ENCODE results near the gene ZNF467.

ZNF467 gene

DNA sequence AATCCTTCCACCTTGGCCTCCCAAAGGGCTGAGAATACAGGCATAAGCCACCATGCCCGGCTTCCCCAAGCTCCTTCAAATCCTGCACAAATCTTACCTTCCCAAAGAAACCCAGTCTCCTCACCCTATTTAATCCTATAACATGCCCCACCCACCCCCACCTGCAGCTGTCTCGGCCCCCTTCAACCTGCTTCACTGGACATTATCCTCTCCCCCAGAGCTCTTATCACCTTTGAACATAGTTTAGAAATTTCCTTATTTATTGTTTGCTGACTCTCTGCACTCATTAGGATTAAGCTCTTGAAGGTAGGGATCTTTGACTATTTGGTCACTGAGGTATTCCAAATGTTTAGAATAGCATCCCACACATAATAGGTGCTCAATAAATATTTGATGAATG, 3.5 kb downstream of the ZNF467 start:
- DNase-seq: no peak

DNA sequence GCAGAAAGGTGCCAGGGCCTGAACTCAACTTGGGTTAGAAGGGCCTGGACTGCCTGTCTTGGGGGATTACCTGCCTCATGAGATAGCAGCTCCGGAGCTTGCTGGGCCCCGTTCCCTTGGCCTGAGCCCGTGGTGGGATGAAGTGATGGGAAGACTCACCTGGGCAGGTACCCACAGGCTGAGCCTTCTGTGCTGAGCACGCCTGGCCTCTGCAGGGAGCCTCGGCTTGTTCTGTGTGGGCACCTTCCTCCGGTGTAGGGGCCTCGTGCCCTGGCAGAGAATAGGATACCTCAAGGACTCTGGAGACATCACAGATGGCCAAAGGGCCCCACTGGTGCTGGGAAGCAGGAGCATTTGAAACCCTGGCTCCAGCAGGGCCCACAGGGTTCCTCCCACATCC, 4.5 kb downstream of the ZNF467 start:
- DNase-seq: no peak

DNA sequence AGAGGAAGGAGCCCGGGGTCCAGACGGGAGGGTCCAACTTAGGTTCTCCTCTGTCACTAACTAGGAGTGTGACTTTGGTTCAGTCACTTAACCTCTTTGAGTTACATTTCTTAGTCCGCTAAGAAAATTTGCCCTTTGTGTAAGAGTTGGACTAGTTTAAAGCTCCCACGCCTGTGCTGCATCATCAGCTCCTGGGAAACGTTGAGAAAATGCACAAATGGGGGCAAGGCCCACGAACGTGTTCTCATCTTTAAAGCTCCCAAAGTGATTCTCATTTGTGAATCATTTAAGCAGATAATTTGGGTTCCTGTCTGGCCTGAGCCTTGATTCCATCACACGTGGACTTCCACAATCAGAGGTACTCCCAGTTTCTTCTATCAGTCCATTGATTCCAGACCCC, 6.3 kb downstream of the ZNF467 start:
- DNase-seq: no peak

DNA sequence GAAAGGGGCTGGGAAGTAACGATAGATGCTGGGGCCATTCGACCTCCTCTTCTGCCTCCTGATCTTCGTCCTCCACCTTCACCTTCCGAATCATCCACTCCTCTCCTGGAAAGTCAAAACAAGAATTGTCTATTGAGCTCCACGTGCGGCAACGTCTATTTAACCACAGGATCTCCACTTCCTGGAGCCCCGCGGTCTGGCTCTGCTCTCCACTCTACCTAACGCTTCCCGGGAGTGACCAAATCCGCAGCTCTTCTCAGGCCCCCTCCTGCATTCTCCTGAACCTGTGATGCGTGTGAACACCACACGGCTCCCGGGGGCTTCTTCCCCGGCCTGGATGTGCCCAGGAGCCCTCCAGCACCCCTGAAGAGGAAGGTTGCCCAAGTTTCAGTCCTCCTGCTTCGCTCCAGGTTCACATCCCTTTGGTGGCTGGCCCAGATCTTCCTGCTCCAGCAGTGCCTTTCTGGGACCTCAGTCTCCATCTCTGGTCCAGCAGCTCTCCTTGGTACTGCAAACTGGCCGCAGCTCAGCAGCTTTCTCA, 7.2 kb downstream of the ZNF467 start:
- DNase-seq: no peak

DNA sequence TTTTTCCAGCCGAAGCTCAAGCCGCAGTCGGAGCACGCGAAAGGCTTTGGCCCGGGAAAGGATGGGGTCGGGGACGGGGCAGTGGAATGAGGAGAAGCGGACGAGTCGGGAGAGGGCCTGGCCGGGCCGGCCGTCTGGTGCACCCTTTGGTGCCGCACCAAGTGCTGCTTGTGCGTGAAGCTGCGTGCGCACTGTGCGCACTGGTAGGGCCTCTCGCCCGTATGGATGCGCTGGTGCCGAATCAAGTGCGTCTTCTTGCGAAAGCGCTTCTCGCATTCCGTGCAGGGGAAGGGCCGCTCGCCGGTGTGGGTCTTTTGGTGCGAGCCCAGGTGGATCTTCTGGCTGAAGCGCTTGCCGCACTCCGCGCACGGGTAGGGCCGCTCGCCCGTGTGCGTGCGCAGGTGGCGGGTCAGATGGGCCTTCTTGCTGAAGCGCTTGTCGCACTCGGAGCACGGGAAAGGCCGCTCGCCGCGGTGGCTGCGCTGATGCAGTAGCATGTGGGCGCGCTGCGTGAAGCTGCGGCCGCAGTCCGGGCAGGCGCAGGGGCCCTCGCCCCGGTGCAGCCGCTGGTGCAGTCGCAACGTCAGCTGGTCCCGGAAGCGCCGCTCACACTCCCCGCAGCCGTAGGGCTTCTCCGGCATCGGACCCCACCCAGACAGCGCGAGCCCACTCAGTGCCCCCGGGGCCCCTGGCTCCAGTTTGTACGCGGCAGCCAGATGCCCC, 7.8 kb downstream of the ZNF467 start:
- no peak for DNase-seq

DNA sequence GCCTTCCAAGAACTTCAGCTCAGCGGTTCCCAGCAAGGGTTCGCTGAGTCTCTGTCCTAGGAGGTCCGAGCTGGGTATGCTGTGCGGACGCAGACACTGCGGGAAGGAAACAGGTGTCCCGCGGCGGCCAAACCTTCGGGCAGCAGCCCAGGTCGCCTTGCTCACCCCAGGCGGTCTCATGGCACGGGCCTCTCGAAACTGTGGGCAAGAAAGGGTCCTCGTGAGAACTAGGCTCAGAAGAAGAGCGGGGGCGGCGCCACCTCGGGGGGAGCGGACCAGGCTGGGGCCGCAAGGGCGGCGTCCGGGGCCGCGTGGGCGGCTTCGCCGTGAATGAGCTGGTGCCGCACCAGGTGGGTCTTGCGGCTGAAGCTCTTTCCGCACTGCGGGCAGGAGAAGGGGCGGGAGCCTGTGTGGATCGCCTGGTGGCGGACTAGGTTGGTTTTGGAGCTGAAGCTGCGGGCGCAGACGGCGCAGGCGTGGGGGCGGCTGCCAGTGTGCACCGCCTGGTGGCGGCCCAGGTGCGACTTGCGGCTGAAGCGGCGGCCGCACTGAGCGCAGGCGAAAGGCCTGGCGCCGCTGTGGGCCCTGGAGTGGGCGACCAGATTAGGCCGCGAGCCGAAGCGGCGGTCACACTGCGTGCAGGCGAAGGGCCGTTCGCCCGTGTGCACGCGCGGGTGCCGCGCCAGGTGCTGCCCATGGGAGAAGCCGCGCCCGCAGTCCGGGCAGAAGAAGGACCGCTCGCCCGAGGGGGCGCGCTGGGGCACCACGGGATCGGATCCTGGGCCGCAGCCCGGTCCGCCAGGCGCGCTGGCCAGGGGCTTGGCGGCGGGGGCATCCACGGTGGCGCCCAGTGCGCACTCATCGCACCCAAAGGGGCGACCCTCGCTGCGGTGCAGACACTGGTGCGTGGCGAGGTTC, 8.6 kb downstream of the ZNF467 start:
- peak in 1 of 2 experiments; percentile 37 for DNase-seq

DNA sequence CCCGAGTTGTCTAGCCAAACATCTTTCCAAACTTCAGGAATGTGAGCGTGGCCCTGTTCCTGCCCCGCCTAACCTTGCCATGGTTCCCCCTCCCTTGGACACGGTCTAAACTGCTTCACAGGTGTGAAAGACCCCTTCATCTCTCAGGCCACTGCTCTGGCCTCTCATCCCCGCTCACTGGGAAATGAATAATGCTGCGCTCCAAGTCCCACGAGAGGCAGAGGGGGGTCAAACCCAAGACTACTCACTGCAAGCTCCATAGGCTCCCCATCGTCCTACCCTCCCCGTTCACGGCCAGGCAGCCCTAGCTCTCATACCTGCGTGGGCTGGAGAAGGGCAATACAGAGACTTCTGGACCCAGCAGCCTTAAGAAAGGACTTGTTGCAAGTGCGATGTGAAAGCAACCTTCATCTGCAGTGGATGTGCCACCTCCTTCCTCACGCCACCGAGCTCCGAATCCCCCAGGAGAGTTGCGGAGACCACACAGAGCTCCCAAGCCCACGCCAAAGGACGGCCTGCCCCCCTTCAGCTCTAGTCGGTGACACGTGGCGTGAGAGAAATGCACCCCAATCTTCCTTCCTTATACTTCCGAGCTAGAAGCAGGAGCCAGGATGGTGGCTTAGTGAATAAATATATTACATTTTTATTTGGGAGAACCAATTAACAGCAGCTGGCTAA, 9.7 kb downstream of the ZNF467 start:
- DNase-seq: no peak

DNA sequence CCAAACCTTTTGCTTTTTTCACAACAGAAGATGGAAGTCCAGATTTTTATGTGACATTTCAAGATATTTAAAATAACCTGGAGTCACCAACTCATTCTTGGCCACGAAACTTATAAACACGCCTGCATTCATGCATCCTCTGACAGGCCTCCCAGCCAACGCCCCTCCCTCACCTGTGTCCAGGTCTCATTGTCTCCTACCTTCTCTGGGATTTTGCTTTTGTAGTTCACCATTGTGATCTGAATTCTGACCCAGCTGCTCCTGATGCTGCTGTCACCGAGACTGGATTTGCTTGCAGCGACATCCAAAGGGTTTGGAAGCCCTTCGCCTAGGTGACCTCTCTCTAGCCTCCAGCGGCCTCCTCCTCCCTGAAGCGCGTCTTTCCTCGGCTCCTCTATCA, 10.8 kb downstream of the ZNF467 start:
- no peak for DNase-seq

DNA sequence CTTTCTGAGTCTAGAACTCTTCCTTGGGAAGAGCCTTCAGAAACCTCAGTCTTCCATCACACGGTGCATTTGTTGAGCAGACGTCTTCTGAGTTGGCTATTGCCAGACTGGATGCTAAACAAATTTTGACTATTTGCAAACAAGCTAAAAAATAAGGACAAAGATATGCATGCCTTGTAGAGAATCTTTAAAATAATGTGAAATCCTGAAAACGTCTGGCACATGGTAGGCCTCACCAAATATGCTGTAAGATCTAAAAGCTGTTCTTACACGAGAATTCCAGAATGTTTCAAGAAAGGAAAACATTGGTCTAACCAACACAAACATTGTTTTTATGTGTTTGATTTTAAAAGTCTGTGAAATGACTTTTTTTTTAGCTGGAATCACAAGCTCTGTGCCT, 11.3 kb downstream of the ZNF467 start:
- no peak for DNase-seq

DNA sequence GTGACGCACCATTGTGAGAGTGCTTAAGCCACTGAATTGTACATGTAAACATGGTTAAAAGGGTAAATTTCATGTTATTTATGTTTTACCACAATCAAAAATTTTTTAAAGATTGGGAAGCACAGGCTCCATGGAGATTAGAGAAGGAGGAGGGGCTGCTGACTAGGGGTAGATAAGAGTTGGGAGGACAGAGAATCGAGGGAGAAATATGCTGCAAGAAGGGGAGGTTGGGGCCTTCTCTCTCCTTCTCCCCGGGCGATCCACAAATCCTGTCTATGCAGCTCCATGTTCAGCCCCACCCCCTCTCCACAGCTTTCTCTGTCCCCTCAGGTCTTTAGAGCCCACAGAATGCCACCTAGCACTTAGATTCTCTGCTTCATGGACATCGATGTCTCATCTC, 12.1 kb downstream of the ZNF467 start:
- no peak for DNase-seq

DNA sequence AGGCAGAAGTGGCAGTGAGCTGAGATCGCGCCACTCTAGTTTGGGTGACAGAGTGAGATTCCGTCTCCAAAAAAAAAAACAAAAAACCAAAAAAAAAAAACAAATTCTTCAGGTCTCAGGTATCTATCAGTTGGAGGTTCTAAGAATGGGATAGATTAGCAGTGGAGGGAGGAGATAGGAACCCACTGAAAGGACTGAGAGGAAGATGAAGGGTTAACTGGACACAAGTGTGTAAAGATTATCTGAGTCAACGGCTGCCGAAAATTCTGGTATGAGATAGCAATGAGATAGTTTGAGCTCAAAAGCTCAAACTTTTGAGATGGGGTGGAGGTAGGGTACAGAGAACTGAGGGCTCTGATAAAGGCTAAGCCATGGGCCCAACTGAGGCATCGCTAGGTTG, 12.8 kb downstream of the ZNF467 start:
- DNase-seq: no peak

DNA sequence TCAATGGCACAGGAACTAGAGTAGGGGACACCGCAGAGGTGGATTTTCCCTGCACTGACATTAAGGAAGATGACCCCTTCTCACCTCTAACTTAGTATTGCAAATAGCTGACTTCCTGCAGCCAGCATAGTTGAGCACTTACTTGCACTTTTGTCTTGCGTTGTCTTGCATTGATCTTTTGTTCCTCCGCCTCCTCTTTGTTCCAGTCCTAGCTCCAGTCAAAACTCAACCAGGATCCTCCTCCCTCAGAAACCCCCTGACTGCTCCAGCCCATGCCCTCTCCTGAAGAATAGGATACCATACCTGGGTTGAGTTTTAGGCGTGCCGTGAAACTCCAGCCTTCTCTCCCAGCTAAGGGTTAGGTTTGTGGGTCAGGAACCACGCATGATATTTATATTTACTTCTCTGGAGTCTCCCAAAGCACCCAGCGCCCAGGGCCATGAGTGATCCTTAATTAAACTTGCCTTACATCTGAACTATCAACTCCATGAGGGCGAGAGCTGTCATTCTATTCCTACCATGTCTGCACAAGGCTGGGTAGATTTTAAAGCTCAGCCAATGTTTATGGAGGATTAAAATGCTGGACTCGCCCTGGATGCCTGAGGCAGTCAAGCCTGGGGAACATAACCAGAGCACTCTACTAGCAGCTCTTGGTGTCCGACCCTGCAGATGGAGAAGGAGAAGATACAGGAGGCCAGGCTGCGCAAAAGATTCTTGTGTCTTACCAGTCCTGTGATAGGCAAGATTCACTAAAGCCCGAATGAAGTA, 14.1 kb downstream of the ZNF467 start:
- no peak for DNase-seq

DNA sequence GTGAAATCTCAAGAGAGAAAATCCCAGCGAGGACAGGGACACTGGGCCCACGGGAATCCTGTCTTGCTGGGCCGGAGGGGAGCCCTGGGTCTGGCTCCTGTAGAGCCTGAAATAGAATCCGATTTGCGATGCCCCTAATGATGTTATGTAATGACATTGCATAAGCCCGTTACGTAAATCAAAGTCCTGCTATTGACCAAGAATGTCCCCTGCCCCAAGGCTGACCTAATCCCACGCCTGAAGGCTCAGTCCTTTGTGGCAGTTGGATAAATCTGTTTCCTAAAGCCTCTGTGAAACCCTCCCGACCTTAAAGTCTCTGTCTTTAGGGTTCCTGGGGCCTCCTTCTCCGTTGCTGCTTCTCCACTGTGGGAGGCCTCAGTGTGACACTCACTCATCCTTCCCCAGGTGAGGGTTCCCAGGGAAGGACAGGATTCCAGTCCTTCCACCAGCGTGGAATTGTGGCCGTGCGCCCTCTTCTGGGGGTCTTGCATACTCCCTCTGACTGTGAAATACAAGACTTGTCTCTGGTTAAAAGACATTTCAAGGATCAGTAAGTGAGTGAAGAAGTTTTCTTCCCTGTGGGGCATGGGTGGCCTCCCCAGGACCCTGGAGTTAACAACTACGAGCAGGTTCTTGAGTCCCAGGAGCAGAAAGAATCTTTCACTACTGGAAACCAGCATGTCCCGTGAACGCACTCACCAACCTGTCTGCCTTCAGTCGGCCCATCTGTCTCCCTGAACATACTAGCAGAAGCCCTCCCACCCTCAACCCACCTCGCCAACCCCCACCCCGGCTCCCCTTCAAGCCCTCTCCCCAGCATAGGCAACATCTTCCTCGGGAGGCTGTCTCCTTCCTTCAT, 19.8 kb downstream of the ZNF467 start:
- DNase-seq: peak; percentile 28 to 79

DNA sequence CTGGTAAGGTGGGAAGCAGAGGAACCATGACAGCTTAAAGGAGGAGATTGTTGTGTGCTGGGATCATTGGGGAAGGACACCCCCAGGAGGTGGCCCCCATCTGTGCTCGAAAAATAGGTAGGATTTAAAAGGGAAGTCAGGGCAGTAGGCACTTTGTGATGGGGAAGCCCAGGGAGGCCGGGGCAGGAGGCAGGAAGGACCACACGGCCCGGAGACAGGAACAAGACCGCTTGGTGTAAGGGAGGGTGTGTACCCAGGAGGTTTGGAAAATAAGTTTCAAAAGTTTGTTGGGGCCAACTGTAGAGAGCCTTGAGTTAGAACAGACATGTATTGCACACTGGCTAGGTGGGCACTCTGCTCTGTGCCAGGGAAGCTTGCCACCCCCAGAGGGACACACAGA, 20.7 kb downstream of the ZNF467 start:
- no peak for DNase-seq

DNA sequence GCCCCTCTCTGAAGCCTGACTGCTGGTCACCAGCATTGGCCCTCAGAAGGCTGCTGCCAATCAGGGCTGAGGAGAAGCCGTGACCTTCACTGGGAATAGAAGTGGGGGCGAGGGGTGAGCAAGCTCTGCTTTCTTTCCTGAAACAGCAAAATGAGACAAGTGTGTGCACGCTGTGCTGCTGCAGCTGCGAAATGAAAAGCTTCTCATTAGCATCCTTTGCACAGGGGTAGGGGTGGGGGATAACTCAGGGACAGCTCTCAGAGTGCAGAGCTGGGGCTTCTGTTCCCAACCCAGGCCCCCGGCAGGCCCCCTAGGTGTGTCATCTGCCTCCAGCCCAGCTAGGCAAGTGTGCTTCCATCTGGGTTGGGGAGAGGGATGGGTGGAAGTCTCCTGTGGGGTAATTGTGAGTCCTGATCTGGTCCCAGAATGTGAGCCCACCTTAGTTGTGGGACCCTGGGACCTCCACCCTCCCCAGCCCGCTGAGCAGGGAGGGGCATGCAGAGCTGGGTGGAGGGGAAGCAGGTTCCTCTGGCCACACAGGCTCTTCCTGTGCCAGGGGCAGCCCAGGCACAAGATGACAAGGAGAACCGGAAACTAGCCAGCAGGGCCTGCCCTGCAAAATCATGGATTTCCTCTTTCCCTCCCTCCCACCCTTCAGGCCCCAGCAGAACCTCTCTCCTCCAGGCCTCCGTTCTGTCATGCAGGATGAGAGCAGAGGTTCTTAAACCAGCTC, 22.2 kb downstream of the ZNF467 start:
- DNase-seq: no peak

DNA sequence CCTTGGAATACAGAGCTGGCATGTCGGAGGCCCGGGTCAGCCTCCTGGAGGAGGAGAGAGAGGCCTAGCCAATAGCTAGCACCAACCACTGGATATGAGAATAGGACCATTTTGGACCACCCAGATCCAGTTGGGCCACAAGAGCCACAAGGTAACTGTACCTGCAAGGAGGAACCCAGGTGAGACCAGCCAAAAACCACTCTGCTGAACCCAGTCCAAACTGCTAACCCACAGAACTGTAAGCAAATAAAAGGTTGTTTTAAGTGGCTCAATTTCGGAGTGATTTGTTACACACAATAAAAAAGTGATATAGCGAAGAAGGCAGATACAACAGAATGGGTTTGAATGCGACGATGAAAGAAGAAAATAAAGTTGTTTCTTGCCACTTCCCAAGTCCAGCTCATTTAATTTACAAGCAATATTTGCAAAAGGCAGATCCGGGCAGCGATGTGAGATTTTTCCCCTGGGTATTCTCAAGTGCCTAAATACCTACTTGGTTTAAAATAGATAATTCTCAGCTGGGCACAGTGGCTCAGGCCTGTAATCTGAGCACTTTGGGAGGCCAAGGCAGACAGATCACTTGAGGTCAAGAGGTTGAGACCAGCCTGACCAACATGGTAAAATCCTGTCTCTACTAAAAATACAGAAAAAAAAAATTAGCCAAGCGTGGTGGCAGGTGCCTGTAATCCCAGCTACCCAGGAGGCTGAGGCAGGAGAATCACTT, 23.1 kb downstream of the ZNF467 start:
- no peak for DNase-seq

DNA sequence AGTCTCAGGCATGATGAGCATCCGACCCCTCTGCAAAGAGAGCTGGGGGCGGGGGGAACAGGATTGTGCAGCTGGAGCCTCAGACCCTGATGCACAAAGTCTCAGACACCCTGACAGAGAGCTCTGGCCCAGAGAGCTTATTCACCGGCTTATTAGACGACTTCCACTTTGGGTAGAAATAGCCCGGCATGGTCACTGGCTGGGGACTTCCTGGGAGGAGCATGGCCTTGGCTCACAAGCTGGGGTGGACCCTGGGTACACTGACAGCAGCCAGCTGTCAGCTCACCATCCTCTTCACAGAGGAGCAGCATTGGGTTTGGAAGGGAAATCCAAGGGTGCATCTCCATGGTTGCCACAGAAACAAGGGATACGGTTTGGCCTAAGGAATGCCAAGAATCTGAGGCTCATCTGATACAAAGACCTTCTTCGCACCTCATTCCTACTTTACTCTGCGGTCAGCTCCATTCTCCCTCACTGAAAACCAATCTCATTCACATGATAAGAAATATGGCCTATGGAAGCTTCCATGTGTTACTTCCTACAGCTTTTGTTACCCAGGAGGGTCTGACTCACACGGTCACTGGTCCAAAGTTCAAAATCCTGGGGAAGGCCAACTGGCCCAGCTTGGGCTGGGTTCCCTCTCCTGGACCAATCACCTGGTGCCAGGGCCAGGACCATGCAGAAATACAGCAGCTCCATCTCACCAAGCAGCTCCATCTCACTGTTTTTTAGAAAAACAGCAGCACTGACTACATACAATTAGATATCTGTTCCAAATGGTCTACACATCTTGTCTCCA, 25.1 kb downstream of the ZNF467 start:
- no peak for DNase-seq

DNA sequence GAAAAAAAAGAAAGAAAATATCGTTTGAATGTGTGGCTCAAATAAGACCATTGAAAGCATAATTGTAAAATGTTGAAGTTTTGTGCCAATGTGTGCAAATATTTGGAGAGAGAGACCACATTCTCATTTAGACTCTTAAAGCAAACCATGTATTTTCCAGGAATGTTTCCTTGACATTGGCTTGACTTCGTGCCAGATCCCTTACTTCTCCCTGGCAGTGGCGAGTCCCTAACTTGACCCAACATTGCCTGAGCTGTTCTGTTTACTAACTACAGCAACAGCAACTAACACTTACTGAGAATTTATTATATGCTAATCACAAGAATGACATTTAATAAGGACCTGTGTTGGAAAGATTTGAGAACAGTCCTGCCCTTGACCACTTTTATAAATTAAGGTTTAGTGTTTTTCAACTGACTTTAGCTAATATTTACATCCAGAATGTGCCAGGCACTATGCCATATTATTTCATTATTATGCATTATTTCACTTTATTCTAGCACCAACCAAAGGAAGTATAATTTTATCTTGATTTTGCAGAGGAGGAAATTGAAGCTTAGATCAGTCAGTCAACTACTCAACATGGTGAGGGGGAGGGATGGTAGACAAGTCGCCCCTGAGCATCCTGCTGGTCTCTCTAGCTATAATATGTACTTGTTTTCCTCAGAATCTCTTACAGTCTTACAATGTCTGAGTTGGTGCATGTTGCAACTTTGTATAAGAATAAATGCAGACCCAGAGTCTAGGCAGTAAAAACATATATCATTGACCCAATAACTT, 29.7 kb downstream of the ZNF467 start:
- no peak for DNase-seq
